Epithelial cell of esophagus (primary cell): Measurements from ENCODE around the gene FUT3.
A peak's percentile ranks its signal among the peaks of the same experiment; 100 is the strongest.

Source experiments
- DNase-seq: peaks from one replicate; pipeline ENCODE4 v3.0.0; 2010; ENCODE audit warnings: low read depth
- H3K4me3 ChIP-seq: 2 replicates; pipeline ENCODE4 v1.5.1; 2011; ENCODE audit warnings: mild to moderate bottlenecking, low read length, control low read depth
- TF ChIP-seq, protein P1 (sequence below): IDR thresholded peaks from 2 replicates; pipeline ENCODE4 v1.5.1; 2011; ENCODE audit warnings: low read depth, mild to moderate bottlenecking, low read length, control low read depth, inconsistent platforms; ENCODE audit not compliant: insufficient read depth; ENCODE audit errors: missing control alignments

Gene FUT3

DNA sequence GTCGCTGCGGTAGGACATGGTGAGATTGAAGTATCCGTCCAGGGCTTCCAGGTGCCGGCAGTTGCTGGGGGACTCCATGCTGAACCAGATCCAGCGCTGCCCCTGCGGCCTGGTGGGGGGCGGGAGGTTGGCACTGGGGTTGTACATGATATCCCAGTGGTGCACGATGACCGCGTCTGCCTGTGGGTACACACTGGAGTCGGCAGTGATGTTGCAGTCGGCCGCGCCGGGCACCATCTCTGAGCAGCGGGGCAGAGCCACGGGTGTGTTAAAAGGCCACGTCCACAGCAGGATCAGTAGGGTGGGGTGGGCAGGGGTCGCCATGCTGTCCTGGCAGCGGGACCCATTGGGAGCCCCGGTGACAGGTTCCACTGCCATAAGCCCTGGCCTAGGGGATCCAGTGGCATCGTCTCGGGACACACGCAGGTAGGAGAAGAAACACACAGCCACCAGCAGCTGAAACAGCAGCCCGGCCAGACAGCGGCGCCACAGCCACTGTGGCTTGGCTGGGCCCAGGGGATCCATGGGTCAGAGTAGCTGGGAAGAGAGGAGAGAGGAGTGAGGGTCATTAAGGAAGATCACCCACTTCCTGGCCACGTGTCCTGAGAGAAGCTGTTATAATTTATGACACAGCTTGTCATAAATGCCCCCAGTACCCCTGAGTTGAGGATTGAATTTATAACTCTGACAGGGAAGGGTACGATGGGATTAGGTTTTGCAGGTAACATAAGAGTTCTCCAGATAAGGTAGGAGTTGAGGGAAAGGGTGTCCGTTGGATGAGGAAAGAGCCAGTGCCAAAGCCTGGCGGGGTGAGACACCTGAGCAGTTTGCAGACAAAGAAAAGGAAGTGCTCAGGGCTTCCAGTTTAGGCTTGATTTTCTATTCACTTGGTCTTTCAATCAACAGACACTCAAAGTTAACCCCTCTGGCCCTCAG, 16.2 kb upstream of the FUT3 start:
- TF ChIP-seq, protein P1, sequence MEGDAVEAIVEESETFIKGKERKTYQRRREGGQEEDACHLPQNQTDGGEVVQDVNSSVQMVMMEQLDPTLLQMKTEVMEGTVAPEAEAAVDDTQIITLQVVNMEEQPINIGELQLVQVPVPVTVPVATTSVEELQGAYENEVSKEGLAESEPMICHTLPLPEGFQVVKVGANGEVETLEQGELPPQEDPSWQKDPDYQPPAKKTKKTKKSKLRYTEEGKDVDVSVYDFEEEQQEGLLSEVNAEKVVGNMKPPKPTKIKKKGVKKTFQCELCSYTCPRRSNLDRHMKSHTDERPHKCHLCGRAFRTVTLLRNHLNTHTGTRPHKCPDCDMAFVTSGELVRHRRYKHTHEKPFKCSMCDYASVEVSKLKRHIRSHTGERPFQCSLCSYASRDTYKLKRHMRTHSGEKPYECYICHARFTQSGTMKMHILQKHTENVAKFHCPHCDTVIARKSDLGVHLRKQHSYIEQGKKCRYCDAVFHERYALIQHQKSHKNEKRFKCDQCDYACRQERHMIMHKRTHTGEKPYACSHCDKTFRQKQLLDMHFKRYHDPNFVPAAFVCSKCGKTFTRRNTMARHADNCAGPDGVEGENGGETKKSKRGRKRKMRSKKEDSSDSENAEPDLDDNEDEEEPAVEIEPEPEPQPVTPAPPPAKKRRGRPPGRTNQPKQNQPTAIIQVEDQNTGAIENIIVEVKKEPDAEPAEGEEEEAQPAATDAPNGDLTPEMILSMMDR, result no peak
- H3K4me3 ChIP-seq, result no peak overlapping the region

DNA sequence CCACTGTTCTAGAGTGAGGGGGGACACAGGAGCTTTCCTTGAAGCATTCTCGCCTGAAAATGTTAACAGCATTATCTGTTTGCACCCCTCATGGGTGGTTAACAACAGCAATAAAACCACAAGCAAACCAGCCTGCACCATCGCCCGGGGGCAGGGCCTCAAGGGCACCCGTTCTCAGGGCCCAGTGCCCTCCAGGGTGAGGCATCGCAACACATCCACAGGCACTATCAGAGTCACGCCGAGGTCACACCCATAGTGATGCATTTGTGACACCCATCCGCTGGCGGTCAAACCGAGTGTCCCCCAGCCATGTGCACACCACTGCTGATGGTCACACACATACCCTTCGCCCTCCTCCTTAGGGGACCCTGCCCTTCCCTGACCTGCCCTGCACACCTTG, 14.5 kb upstream of the FUT3 start:
- H3K4me3 ChIP-seq, result no peak overlapping the region
- TF ChIP-seq, protein P1, result no peak
- no peak for DNase-seq

More for the DNA sequence above, 16.2 kb upstream of the FUT3 start:
- DNase-seq, result no peak

- TF ChIP-seq, protein P1, result peak; percentile 33
- H3K4me3 ChIP-seq, result no peak overlapping the region
- DNase-seq, result no peak
Observed at GRCh38 chr19:5864725-5865486, 13.7 kb upstream of the FUT3 start.

- TF ChIP-seq, protein P1, result no peak
- DNase-seq, result no peak
- no peak overlapping the region for H3K4me3 ChIP-seq
Observed at GRCh38 chr19:5864013-5864720, 12.9 kb upstream of the FUT3 start.

DNA sequence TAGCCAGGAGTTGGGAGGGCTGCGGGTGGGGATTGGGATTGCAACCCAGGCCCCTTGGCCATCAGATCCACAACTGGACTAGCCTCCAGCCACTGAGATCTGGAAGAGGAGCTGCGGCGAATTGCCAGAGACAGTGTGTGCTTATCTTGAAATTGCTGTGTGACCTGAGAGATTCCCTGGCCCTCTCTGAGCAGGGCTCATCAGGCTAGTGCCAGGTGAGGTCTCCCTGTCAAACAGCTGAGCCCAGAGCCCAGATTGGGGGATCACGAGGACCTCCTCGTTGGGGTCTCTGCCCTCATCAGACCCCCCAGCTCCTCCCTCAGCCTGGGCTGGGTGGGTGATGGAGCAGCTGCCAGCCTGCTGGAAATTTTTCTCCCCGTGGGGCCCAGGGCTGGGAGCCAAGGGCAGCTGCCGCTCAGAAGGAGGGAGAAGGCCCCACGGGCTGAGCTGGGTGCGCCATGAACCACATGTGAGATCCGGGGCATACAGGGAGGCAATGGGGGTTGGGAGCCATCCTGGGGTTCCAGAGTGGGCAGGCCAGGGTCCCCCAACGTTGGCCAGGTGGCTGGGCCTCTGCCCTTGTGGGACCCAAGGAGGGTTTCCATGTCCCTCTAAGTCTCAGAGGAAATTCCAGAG, 11.9 kb upstream of the FUT3 start:
- TF ChIP-seq, protein P1, result no peak
- no peak for DNase-seq
- no peak overlapping the region for H3K4me3 ChIP-seq
